HG03175 (cell line): ENCODE measurements around the gene HCFC1R1.

Experiments used
- ATAC-seq: cut with Tn5 transposase; IDR thresholded peaks from one replicate; pipeline ENCODE4 v1.9.1; 2021; ENCODE audit warnings: mild to moderate bottlenecking, moderate library complexity; ENCODE audit not compliant: unreplicated experiment

HCFC1R1 gene

GRCh38 chr16:3003582-3004270, 20.0 kb downstream of the HCFC1R1 start:
- ATAC-seq = peak; percentile 93

GRCh38 chr16:3001316-3001715, 22.4 kb downstream of the HCFC1R1 start:
- ATAC-seq = no peak

GRCh38 chr16:3000540-3000939, 23.2 kb downstream of the HCFC1R1 start:
- no peak for ATAC-seq

GRCh38 chr16:2999929-3000328, 23.8 kb downstream of the HCFC1R1 start:
- no peak for ATAC-seq

GRCh38 chr16:2996298-2996697, 27.4 kb downstream of the HCFC1R1 start:
- ATAC-seq = no peak

- ATAC-seq = no peak
Observed at GRCh38 chr16:2992383-2993081, 31.2 kb downstream of the HCFC1R1 start.

- no peak for ATAC-seq
Observed at GRCh38 chr16:2991566-2992261, 32.0 kb downstream of the HCFC1R1 start.

- ATAC-seq = no peak
Observed at GRCh38 chr16:2990891-2991290, 32.9 kb downstream of the HCFC1R1 start.

GRCh38 chr16:2988590-2989099, 35.1 kb downstream of the HCFC1R1 start:
- no peak for ATAC-seq

GRCh38 chr16:2987833-2988232, 35.9 kb downstream of the HCFC1R1 start:
- no peak for ATAC-seq

GRCh38 chr16:2987286-2987685, 36.5 kb downstream of the HCFC1R1 start:
- ATAC-seq = no peak

GRCh38 chr16:2986623-2987188, 37.0 kb downstream of the HCFC1R1 start:
- ATAC-seq = no peak

- ATAC-seq = no peak
Observed at GRCh38 chr16:2985893-2986355, 37.8 kb downstream of the HCFC1R1 start.

- no peak for ATAC-seq
Observed at GRCh38 chr16:2985462-2985861, 38.3 kb downstream of the HCFC1R1 start.

- no peak for ATAC-seq
Observed at GRCh38 chr16:2983706-2984136, 40.0 kb downstream of the HCFC1R1 start.

- no peak for ATAC-seq
Observed at GRCh38 chr16:2982402-2982801, 41.3 kb downstream of the HCFC1R1 start.

GRCh38 chr16:2981899-2982250, 41.9 kb downstream of the HCFC1R1 start:
- no peak for ATAC-seq

- ATAC-seq = no peak
Observed at GRCh38 chr16:2981177-2981898, 42.4 kb downstream of the HCFC1R1 start.

- ATAC-seq = peak; percentile 74
Observed at GRCh38 chr16:2980227-2981176, 43.2 kb downstream of the HCFC1R1 start, which contains the start of gene PKMYT1. Gene PKMYT1, minus strand, starts transcription at chr16:2980446. Its CDS starts 789 bp downstream, at chr16:2979657.
